ENCODE results near the gene EDDM13. TPM values are rescaled to one million over a fixed set of nuclear protein-coding genes. Genes with fewer than 3 reads are reported as not detected.
"Not testable (repeated sequence)": the region's sequence is repeated elsewhere in the genome, so short reads cannot be mapped to it uniquely, and the experiment has no call there.

EDDM13 gene
- polyA plus RNA-seq (2013): 0.50 TPM

- Histone ChIP-seq H3K4me1 (ENCODE audit: control extremely low read depth in 1 of 4, control insufficient read depth in 4 of 4, insufficient read depth in 4 of 4, low read length in 3 of 4) (no peaks in the 10 kb centered on the region), H3K36me3 (ENCODE audit: control insufficient read depth in 4 of 4, insufficient read depth in 4 of 4, low read length in 3 of 4) (peaks cover 0 to 5% (median 3%) of the 10 kb centered on the region in 4 experiments), H3K27ac (ENCODE audit: insufficient read depth in 1 of 2, low read depth in 1 of 2, low read length in 2 of 2, poor library complexity in 1 of 2, severe bottlenecking in 2 of 2) (no peak within 1 kb of the TSS), H3K27me3 (replicated peaks in 2 of 5; ENCODE audit: control insufficient read depth in 4 of 5, insufficient read depth in 5 of 5, low read length in 4 of 5) (no peaks in the 10 kb centered on the region), H3K9me3 (ENCODE audit: control extremely low read depth in 1 of 5, control insufficient read depth in 4 of 5, insufficient read depth in 2 of 5, low read depth in 1 of 5, low read length in 4 of 5) (peaks cover 0 to 5% (median 0%) of the 10 kb centered on the region in 5 experiments), H3K4me3 (ENCODE audit: control insufficient read depth in 1 of 7, extremely low read depth in 1 of 7, insufficient read depth in 4 of 7, low read depth in 2 of 7, low read length in 6 of 7) (no peak within 1 kb of the TSS)
- ChIA-PET POLR2A (no interaction called here), CTCF (interaction anchor here (1.7 kb wide), 1 partner anchor 18 kb away, joined by 6 read pairs; no protein-coding TSS in a partner anchor)
- 100% methylated on average over 4 of the region's 6 CpGs for WGBS (ENCODE audit: insufficient coverage)
- DNase-seq: no peak
These were observed at the start of gene EDDM13 for GRCh38 chr19:56272161-56272798. Gene EDDM13, plus strand, starts transcription at chr19:56272748. Its CDS starts 87 bp downstream, at chr19:56272835.

GRCh38 chr19:56222901-56223300 lies 49.6 kb upstream of the EDDM13 start:
- POLR2A ChIA-PET: no interaction called here
- WGBS (ENCODE audit: insufficient coverage): 94% methylated on average over 3 of the region's 6 CpGs
- no peak overlapping the region for H3K27ac ChIP-seq (ENCODE audit: insufficient read depth in 1 of 2, low read depth in 1 of 2, low read length in 2 of 2, poor library complexity in 1 of 2, severe bottlenecking in 2 of 2)
- H3K4me1 ChIP-seq (ENCODE audit: control extremely low read depth in 1 of 4, control insufficient read depth in 4 of 4, insufficient read depth in 4 of 4, low read length in 3 of 4): peaks cover 0 to 3% (median 0%) of the 10 kb centered on the region in 4 experiments
- no peaks in the 10 kb centered on the region for H3K9me3 ChIP-seq (ENCODE audit: control extremely low read depth in 1 of 5, control insufficient read depth in 4 of 5, insufficient read depth in 2 of 5, low read depth in 1 of 5, low read length in 4 of 5)
- no peaks in the 10 kb centered on the region for H3K27me3 ChIP-seq (replicated peaks in 2 of 5; ENCODE audit: control insufficient read depth in 4 of 5, insufficient read depth in 5 of 5, low read length in 4 of 5)
- CTCF ChIA-PET: no interaction called here
- H3K36me3 ChIP-seq (ENCODE audit: control insufficient read depth in 4 of 4, insufficient read depth in 4 of 4, low read length in 3 of 4): no peaks in the 10 kb centered on the region
- no peak for DNase-seq
- no peak overlapping the region for H3K4me3 ChIP-seq (ENCODE audit: control insufficient read depth in 1 of 7, extremely low read depth in 1 of 7, insufficient read depth in 4 of 7, low read depth in 2 of 7, low read length in 6 of 7)

GRCh38 chr19:56223481-56223880 lies 49.1 kb upstream of the EDDM13 start:
- ChIA-PET POLR2A (no interaction called here), CTCF (no interaction called here)
- DNase-seq: no peak
- H3K4me3 ChIP-seq (ENCODE audit: control insufficient read depth in 1 of 7, extremely low read depth in 1 of 7, insufficient read depth in 4 of 7, low read depth in 2 of 7, low read length in 6 of 7): no peak overlapping the region
- 98% methylated on average over 6 of the region's 9 CpGs for WGBS (ENCODE audit: insufficient coverage)
- H3K27ac ChIP-seq (ENCODE audit: insufficient read depth in 1 of 2, low read depth in 1 of 2, low read length in 2 of 2, poor library complexity in 1 of 2, severe bottlenecking in 2 of 2): no peak overlapping the region
- no peaks in the 10 kb centered on the region for H3K4me1 ChIP-seq (ENCODE audit: control extremely low read depth in 1 of 4, control insufficient read depth in 4 of 4, insufficient read depth in 4 of 4, low read length in 3 of 4)
- H3K9me3 ChIP-seq (ENCODE audit: control extremely low read depth in 1 of 5, control insufficient read depth in 4 of 5, insufficient read depth in 2 of 5, low read depth in 1 of 5, low read length in 4 of 5): no peaks in the 10 kb centered on the region
- no peaks in the 10 kb centered on the region for H3K36me3 ChIP-seq (ENCODE audit: control insufficient read depth in 4 of 4, insufficient read depth in 4 of 4, low read length in 3 of 4)
- H3K27me3 ChIP-seq (replicated peaks in 2 of 5; ENCODE audit: control insufficient read depth in 4 of 5, insufficient read depth in 5 of 5, low read length in 4 of 5): no peaks in the 10 kb centered on the region

DNA sequence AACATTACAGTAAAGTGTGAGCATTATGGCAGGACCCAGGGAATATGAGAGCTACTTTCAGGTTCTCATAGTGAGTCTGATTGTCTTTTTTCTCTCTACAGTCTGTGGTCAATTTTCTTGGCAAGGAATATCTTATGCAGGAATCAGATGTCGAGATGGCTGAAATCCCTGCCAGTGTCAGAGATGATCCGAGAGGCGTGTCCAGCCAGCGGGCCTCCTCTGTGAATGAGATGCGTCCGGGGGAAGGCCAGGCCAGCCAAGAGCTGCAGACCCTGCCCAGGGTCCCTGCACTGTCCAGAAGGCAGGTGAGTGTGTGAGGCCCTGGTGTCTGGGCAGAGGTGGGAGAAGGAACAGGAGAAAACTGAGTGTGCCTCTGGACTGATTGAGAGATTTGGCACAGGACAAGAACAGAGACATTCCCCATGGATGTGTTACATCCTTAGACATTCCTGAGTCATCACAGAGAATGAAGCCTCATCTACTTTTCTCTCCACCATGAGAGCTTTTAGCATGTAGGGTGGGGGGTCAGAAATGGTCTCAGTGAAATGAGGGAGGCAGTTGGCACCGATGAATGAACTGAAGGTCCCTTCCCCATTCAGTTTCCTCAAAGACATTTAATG lies 27.3 kb upstream of the EDDM13 start:
- DNase-seq: no peak
- no peak overlapping the region for H3K4me3 ChIP-seq (ENCODE audit: control insufficient read depth in 1 of 7, extremely low read depth in 1 of 7, insufficient read depth in 4 of 7, low read depth in 2 of 7, low read length in 6 of 7)
- CTCF ChIA-PET: interaction anchor here (1.8 kb wide), 1 partner anchor 8 kb away, joined by 5 read pairs; no protein-coding TSS in a partner anchor
- 97% methylated on average over 5 of the region's 7 CpGs for WGBS (ENCODE audit: insufficient coverage)
- no peaks in the 10 kb centered on the region for H3K9me3 ChIP-seq (ENCODE audit: control extremely low read depth in 1 of 5, control insufficient read depth in 4 of 5, insufficient read depth in 2 of 5, low read depth in 1 of 5, low read length in 4 of 5)
- H3K36me3 ChIP-seq (ENCODE audit: control insufficient read depth in 4 of 4, insufficient read depth in 4 of 4, low read length in 3 of 4): no peaks in the 10 kb centered on the region
- no peak overlapping the region for H3K27ac ChIP-seq (ENCODE audit: insufficient read depth in 1 of 2, low read depth in 1 of 2, low read length in 2 of 2, poor library complexity in 1 of 2, severe bottlenecking in 2 of 2)
- POLR2A ChIA-PET: no interaction called here
- H3K27me3 ChIP-seq (replicated peaks in 2 of 5; ENCODE audit: control insufficient read depth in 4 of 5, insufficient read depth in 5 of 5, low read length in 4 of 5): no peaks in the 10 kb centered on the region
- H3K4me1 ChIP-seq (ENCODE audit: control extremely low read depth in 1 of 4, control insufficient read depth in 4 of 4, insufficient read depth in 4 of 4, low read length in 3 of 4): no peaks in the 10 kb centered on the region

DNA sequence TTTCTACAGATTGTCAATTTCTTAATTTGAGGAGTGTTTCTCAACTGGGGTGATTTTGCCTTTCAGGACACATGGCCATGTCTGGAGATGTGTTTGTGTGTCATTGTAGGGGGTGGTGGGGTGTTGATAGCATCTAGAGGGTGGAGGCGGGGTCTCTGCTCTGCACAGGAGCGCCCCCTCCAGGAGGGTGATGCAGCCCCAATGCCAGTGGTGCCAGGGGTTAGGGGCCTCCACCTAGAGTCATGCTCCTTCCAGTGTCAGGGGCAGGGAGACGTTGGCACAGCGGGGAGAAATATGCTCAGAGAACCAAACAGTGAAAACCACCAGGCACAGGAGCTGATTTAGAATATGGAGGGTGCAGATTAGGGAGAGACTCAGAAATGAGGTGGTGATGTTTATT lies 26.8 kb upstream of the EDDM13 start:
- H3K27ac ChIP-seq (ENCODE audit: insufficient read depth in 1 of 2, low read depth in 1 of 2, low read length in 2 of 2, poor library complexity in 1 of 2, severe bottlenecking in 2 of 2); H3K4me3 ChIP-seq (ENCODE audit: control insufficient read depth in 1 of 7, extremely low read depth in 1 of 7, insufficient read depth in 4 of 7, low read depth in 2 of 7, low read length in 6 of 7); H3K9me3 ChIP-seq (ENCODE audit: control extremely low read depth in 1 of 5, control insufficient read depth in 4 of 5, insufficient read depth in 2 of 5, low read depth in 1 of 5, low read length in 4 of 5); CTCF ChIA-PET; H3K4me1 ChIP-seq (ENCODE audit: control extremely low read depth in 1 of 4, control insufficient read depth in 4 of 4, insufficient read depth in 4 of 4, low read length in 3 of 4); DNase-seq; H3K27me3 ChIP-seq (replicated peaks in 2 of 5; ENCODE audit: control insufficient read depth in 4 of 5, insufficient read depth in 5 of 5, low read length in 4 of 5); POLR2A ChIA-PET; H3K36me3 ChIP-seq (ENCODE audit: control insufficient read depth in 4 of 4, insufficient read depth in 4 of 4, low read length in 3 of 4): not testable (repeated sequence)
- 94% methylated on average over 2 of the region's 4 CpGs for WGBS (ENCODE audit: insufficient coverage)

DNA sequence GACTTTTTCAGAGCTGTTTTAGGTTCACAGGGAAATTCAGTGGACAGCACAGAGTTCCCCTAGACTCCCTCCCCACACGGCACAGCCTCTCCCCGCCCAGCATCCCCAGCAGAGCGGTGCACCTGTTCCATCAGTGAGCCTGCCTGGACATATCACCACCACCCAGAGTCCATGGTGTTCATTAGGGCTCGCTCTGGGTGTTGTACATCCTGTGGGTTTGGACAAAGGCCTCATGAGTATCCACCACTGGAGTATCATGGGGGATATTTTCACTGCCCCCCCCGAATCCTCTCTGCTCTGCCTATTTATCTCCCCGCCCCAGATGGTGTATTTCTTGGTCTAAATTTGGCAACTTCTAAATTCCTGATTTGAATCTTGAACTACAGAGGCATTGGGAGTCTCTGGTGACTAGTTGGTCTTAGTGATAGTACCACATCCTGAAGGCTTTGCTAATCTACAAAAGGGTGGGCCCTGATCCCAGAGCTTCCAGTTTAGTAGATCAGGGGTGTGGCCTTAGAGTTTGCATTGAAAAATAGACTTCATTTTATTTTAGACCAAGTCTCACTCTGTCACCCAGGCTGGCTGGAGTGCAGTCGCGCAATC lies 23.7 kb upstream of the EDDM13 start:
- H3K27me3 ChIP-seq (replicated peaks in 2 of 5; ENCODE audit: control insufficient read depth in 4 of 5, insufficient read depth in 5 of 5, low read length in 4 of 5); H3K9me3 ChIP-seq (ENCODE audit: control extremely low read depth in 1 of 5, control insufficient read depth in 4 of 5, insufficient read depth in 2 of 5, low read depth in 1 of 5, low read length in 4 of 5); H3K36me3 ChIP-seq (ENCODE audit: control insufficient read depth in 4 of 4, insufficient read depth in 4 of 4, low read length in 3 of 4); POLR2A ChIA-PET; H3K4me1 ChIP-seq (ENCODE audit: control extremely low read depth in 1 of 4, control insufficient read depth in 4 of 4, insufficient read depth in 4 of 4, low read length in 3 of 4); H3K4me3 ChIP-seq (ENCODE audit: control insufficient read depth in 1 of 7, extremely low read depth in 1 of 7, insufficient read depth in 4 of 7, low read depth in 2 of 7, low read length in 6 of 7); H3K27ac ChIP-seq (ENCODE audit: insufficient read depth in 1 of 2, low read depth in 1 of 2, low read length in 2 of 2, poor library complexity in 1 of 2, severe bottlenecking in 2 of 2): not testable (repeated sequence)
- 95% methylated on average over 2 of the region's 8 CpGs for WGBS (ENCODE audit: insufficient coverage)
- peak; percentile 14 to 75 (median 46) for DNase-seq
- CTCF ChIA-PET: interaction anchor here (0.8 kb wide), 1 partner anchor 100 kb away, joined by 3 read pairs; no protein-coding TSS in a partner anchor

Measured in common myeloid progenitor, CD34-positive (primary cell).